Skeletal muscle satellite cell (primary cell): ENCODE measurements around the gene TCP10L.

Experiments used
- H3K27me3 ChIP-seq: 2 replicates; pipeline ENCODE4 v1.7.0; 2013; ENCODE audit warnings: low read length; ENCODE audit not compliant: control insufficient read depth, insufficient read depth
- H3K36me3 ChIP-seq: 2 replicates; pipeline ENCODE4 v1.7.0; 2013; ENCODE audit warnings: mild to moderate bottlenecking, control low read depth, low read length; ENCODE audit not compliant: insufficient read depth
- H3K4me1 ChIP-seq: 2 replicates; pipeline ENCODE4 v1.7.0; 2013; ENCODE audit warnings: low read length; ENCODE audit not compliant: control insufficient read depth, insufficient read depth
- H3K4me2 ChIP-seq: 2 replicates; pipeline ENCODE4 v1.7.0; 2013; ENCODE audit warnings: mild to moderate bottlenecking, low read length
- H3K4me3 ChIP-seq: 2 replicates; pipeline ENCODE4 v1.7.0; 2013; ENCODE audit warnings: low read length
- H3K9ac ChIP-seq: 2 replicates; pipeline ENCODE4 v1.7.0; 2013; ENCODE audit warnings: mild to moderate bottlenecking, low read depth, low read length, moderate library complexity
- H3K9me3 ChIP-seq: replicated peaks from 2 replicates; pipeline ENCODE4 v1.7.0; 2013; ENCODE audit warnings: mild to moderate bottlenecking, control low read depth, low read length

The TCP10L gene

DNA sequence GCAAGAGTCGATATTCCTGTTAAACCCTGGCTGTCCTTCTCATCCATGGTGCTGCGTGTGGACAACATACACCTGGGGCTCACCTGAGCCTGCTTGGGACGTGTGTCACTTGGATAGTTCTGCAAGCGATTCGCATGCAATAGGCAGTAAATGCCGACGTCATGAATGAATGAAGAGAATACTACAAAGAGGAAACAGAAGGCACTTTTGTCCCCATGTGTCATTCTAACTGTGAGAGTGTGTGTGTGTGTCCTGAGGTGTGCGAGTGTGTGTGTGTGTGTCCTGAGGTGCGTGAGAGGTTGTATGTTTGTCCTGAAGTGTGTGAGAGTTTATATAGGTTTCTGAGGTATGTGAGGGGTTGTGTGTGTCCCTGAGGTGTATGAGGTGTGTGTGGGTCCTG, 647 bp upstream of the TCP10L start:
- Histone ChIP-seq H3K9ac (no peak overlapping the region), H3K36me3 (no peaks in the 10 kb centered on the region), H3K9me3 (no peaks in the 10 kb centered on the region), H3K27me3 (peaks cover 50% of the 10 kb centered on the region), H3K4me3 (no peak overlapping the region), H3K4me2 (no peak overlapping the region), H3K4me1 (no peaks in the 10 kb centered on the region)

DNA sequence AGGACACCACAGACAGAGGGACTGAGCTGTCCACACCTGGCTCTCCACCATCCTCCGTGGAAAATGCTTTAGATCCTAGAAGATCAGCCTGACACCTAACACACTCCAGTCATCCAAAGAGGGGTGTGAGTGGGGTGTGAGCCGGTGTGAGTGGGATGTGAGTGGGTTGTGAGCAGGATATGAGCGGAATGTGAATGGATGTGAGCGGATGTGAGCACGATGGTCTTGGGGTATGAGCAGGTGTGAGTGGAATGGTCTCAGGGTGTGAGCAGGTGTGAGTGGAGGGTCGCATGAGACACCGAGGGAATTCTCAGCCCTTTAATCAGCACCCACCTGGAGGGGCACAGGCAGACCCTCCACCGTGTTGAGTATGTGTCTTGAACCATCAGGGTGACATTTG, 851 bp downstream of the TCP10L start:
- no peaks in the 10 kb centered on the region for H3K4me1 ChIP-seq
- no peaks in the 10 kb centered on the region for H3K9me3 ChIP-seq
- H3K27me3 ChIP-seq = peaks cover 52% of the 10 kb centered on the region
- H3K4me2 ChIP-seq = no peak overlapping the region
- no peak overlapping the region for H3K4me3 ChIP-seq
- H3K36me3 ChIP-seq = no peaks in the 10 kb centered on the region
- no peak overlapping the region for H3K9ac ChIP-seq

DNA sequence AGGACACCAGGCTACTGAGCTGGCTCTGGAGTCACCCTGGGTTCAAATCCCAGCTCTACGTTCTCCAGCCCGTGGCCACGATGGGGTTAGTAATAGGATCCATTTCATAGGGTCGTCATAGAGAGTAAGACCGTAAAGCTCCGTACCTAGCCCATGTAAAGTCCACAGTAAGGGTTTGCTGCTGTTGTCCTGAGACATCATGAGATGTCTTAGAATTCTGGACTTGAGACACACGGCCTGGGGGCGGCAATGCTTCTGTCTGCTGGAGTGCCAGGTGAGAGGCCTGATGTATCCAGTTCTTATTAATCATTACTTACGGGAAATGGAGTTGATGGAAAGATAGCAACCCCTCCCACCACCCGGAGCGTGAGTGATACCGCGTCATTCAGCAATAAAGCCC, 3.6 kb downstream of the TCP10L start:
- Histone ChIP-seq H3K4me3 (no peak overlapping the region), H3K36me3 (no peaks in the 10 kb centered on the region), H3K4me1 (no peaks in the 10 kb centered on the region), H3K9me3 (no peaks in the 10 kb centered on the region), H3K27me3 (peaks cover 51% of the 10 kb centered on the region), H3K9ac (no peak overlapping the region), H3K4me2 (no peak overlapping the region)

DNA sequence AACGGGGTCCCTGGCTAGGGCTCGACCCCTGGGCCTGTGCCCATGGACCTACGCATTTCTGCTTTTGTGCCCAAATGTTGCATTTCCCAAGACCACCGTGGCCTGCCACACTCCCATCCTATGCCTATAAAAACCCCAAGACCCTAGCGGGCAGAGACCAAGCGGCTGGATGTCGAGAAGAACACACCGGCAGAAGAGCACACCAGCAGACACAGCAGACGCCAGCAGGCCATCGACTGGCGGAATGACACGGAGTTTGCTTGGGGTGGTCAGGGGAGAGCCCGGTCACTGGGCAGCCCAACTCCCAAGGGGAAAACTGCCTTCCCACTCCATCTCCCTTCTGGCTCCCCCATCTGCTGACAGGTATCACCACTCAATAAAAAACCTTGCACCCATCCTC, 4.4 kb downstream of the TCP10L start:
- Histone ChIP-seq H3K27me3 (peaks cover 54% of the 10 kb centered on the region), H3K9me3 (no peaks in the 10 kb centered on the region), H3K9ac (no peak overlapping the region), H3K36me3 (no peaks in the 10 kb centered on the region), H3K4me3 (no peak overlapping the region), H3K4me2 (no peak overlapping the region), H3K4me1 (no peaks in the 10 kb centered on the region)

DNA sequence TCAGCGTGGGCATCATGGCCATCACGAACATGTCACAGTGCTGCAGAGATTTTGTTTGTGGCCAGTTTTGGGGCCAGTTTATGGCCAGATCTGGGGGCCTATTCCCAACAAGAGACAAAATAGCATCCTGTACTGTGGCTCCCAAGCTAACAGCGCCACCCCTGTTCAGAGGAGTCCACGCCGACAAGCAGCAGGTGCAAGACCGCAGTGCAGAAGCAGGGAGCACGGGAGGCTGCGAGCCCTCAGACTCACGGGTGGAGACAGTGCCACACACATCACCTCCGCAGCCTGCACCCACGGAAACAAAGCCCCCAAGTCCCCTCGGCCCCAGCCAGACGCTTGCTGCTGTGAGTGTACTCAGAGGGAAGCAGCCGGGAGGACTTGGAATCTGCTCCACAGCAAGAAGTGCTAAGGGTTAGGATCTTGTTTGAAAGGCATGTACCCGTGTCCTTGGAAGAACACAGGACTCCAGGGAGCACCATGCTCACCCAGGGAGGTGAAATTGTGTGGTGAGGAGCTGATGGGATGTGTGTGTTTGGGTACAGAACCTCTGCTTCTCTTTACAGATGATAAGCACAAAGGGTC, 7.1 kb downstream of the TCP10L start:
- Histone ChIP-seq H3K4me1 (no peaks in the 10 kb centered on the region), H3K4me3 (no peak overlapping the region), H3K27me3 (peaks cover 49% of the 10 kb centered on the region), H3K36me3 (no peaks in the 10 kb centered on the region), H3K9ac (no peak overlapping the region), H3K9me3 (no peaks in the 10 kb centered on the region), H3K4me2 (no peak overlapping the region)

DNA sequence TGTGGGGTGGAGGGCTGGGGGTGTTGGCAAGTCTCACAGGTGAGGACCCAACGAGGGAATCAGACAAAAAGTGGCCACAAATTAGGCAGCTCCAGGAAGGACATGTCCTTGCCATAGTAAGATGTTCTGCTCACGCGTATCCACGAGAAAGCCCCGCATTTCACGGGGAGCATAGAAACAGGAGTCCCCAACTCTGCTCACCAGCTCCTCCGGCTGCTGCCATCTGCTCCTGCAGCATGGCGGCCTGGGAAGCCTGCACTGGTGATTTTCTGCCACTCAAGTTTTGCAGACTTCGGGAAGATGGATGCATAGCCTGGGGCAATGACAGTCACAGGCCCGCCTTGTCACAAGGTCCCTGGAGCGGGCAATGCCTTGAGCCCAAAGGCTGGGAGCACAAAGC, 9.3 kb downstream of the TCP10L start:
- Histone ChIP-seq H3K9ac (no peak overlapping the region), H3K27me3 (peaks cover 47% of the 10 kb centered on the region), H3K4me2 (no peak overlapping the region), H3K4me1 (no peaks in the 10 kb centered on the region), H3K36me3 (no peaks in the 10 kb centered on the region), H3K4me3 (no peak overlapping the region), H3K9me3 (no peaks in the 10 kb centered on the region)

DNA sequence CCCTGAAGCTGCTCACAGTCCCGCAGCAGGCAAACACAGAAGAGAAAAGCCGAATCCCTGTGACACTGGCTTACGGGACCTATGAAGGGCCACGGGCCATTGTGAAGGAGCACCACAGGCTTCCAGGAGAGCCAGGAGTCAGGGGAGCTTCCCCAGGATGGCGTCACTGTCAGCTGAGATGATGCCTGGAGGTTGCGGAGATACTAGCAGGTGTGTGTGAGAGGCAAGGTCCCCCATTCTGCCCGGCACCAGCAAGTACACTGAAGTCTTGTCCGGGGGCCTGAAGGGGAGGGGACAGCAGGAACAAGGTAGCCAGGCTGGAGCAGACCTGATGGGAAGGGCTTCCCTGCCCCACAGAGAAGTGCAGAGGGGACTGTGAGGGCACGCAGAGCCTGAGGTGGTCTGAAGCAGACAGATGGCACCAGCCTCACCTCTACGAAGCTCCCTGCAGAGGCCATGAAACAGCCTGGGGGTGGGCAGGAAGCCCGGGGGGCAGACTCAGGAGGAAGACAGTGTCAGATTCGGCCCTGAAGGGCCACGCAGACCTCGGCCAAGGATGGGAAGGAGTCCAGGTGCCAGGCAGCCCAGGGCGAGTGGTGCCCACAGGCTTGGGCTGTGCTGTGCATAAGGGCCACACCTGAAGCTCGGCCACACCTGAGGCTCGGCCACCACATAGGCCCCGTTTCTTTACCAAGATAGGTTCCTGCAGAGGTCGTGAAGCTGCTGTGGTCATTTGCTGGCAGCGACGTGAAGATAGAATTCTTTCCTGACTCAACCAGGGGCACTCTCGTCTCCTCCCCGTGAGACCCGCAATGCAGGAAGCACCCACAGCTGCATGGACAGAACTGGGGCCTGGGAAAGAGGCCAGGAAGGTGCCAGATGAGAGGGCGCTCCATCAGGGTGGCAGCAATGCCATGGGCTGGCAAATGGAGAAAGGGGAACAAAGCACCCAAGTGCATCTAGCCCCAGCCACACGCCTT, 10.1 kb downstream of the TCP10L start:
- H3K4me1 ChIP-seq = no peaks in the 10 kb centered on the region
- H3K4me2 ChIP-seq = no peak overlapping the region
- no peaks in the 10 kb centered on the region for H3K36me3 ChIP-seq
- no peak overlapping the region for H3K9ac ChIP-seq
- H3K27me3 ChIP-seq = peaks cover 44% of the 10 kb centered on the region
- H3K4me3 ChIP-seq = no peak overlapping the region
- no peaks in the 10 kb centered on the region for H3K9me3 ChIP-seq

DNA sequence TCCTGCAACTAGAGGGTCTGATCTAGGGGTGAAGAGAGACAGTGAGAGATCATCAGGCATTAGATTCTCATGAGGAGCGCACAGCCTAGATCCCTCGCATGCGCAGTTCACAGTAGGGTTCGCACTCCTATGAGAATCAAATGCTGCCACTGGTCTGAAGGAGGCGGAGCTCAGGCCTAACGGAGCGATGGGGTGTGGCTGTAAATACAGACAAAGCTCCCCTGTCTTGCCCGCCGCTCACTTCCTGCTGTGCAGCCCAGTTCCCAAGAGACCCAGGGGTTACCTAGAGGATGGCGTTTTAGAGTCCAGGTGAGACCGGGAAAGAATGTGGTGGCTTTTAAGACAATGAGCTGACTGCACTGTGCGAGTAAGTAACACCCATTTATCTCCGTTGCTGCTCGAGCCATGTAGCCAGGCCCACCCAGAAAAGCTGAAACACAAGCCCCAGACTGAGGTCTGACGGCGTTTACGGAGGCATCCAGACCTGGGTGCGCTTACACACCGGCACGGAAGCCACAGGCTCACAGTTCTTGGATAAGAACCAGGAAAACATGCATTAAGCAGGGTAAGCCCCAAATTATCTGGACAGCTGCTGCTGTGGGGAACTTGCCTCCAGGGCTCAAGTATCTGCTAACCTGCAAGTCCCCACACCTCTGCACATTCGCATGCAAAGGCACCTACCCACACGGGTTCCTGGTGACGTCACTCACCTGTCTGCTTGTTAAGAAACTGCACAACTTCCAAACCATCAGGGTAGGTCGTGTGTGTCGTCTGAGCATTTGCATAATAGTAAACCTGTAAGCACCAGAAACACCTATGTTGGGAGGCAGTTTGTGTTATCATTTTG, 12.5 kb downstream of the TCP10L start:
- no peaks in the 10 kb centered on the region for H3K36me3 ChIP-seq
- no peak overlapping the region for H3K4me2 ChIP-seq
- peaks cover 4% of the 10 kb centered on the region for H3K4me1 ChIP-seq
- H3K27me3 ChIP-seq = peaks cover 26% of the 10 kb centered on the region
- H3K9me3 ChIP-seq = no peaks in the 10 kb centered on the region
- no peak overlapping the region for H3K4me3 ChIP-seq
- no peak overlapping the region for H3K9ac ChIP-seq

DNA sequence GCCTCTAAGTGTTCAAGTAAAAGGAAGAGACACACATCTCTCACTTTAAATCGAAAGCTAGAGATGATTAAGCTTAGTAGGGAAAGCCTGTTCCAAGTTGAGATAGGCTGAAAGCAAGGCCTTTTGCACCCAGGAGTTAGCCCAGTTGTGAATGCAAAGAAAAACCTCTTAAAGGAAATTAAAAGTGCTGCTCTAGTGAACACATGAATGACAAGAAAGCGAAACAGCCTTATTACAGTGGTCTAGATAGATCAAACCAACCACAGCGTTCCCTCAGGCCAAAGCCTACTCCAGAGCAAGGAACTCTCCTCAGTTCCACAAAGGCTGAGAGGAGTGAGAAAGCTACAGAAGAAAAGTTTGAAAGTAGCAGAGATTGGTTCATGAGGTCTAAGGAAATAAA, 14.9 kb downstream of the TCP10L start:
- Histone ChIP-seq H3K9ac (no peak overlapping the region), H3K9me3 (no peaks in the 10 kb centered on the region), H3K4me3 (no peak overlapping the region), H3K4me1 (peaks cover 4% of the 10 kb centered on the region), H3K36me3 (no peaks in the 10 kb centered on the region), H3K4me2 (no peak overlapping the region), H3K27me3 (peaks cover 22% of the 10 kb centered on the region)

DNA sequence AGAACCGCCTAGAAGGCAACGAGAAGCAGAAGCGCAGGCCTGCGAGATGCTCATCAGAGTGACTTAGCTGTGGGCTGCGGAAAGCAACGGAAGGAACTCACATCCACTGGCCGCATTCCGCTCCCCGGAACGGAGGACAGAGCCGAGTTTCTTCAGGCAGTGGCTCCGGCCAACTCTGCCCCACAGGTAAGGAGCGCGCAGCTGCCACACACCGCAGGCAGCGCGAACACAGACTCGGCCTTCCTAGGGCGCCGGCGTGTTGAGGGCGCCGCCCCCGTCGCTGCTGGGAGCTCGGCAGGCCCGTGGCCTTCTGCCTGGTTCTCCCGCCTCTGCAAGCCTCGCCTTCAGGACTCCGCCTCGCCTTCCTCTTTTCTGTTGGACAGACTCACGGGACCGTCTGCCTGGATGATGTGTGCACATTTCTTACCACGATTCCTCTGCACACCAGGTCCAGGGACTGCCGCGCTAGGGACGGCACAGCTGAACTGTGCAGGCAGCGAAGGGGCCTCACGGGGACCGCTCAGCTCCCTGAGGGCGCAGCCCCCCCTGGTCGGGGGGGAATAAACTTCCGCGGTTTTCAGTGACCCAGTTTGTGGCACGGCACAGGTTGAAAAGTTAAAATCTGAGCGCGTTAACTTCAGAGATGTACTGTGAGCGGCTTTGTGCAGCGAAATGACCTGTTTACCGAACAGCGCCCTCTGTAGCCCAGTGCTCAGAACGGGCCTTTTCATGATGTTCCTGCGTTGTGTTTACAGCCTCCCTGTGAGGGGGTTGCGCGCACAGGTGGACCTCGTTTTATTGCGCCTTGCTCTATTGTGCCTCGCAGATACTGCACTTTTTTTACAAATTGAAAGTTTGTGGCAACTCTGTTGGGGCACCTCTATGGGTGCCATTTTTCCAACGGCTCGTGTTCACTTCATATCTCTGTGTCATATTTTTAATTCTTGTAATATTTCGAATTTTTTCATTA, 15.8 kb downstream of the TCP10L start:
- Histone ChIP-seq H3K36me3 (no peaks in the 10 kb centered on the region), H3K4me1 (peaks cover 4% of the 10 kb centered on the region), H3K27me3 (peaks cover 19% of the 10 kb centered on the region), H3K4me2 (peak overlapping the region; percentile 98), H3K9me3 (no peaks in the 10 kb centered on the region), H3K9ac (peak overlapping the region; percentile 74), H3K4me3 (peak overlapping the region; percentile 76)
